HL-60 (cell line): ENCODE measurements around the gene ACOXL.

Source experiments
- DNase-seq, 2 experiments: peaks; one replicate each; pipeline ENCODE4 v3.0.0-alpha.2; 2010 to 2020; ENCODE audit warnings: low read depth in 1 of 2, low spot score in 1 of 2
- H3K27ac ChIP-seq: fragments of 250-450 bp; sonication (Bioruptor Pico); replicated peaks from 2 replicates; pipeline ENCODE4 v1.5.1; 2020; ENCODE audit warnings: mild to moderate bottlenecking, moderate library complexity
- H3K27me3 ChIP-seq: fragments of 250-450 bp; sonication (Bioruptor Pico); 2 replicates; pipeline ENCODE4 v1.5.1; 2021; ENCODE audit warnings: mild to moderate bottlenecking, moderate library complexity; ENCODE audit not compliant: insufficient read depth, poor library complexity, severe bottlenecking
- H3K4me3 ChIP-seq: replicated peaks from 2 replicates; pipeline ENCODE4 v1.5.1; 2011; ENCODE audit warnings: mild to moderate bottlenecking, control low read depth, low read length; ENCODE audit not compliant: insufficient read depth
- CTCF ChIP-seq: IDR thresholded peaks from one replicate; pipeline ENCODE4 v1.5.1; 2011; ENCODE audit warnings: low read length, control low read depth, inconsistent platforms; ENCODE audit not compliant: insufficient read depth
- GABPA ChIP-seq: IDR thresholded peaks from 2 replicates; pipeline ENCODE4 v1.6.1; 2012; ENCODE audit warnings: low read depth
- POLR2AphosphoS5 ChIP-seq: IDR thresholded peaks from 2 replicates; pipeline ENCODE4 v1.6.1; 2012; ENCODE audit warnings: low read depth
- REST ChIP-seq: IDR thresholded peaks from 2 replicates; pipeline ENCODE4 v1.6.1; 2012; ENCODE audit warnings: low read depth; ENCODE audit not compliant: insufficient replicate concordance
- SPI1 ChIP-seq: IDR thresholded peaks from 2 replicates; pipeline ENCODE4 v1.6.1; 2012; ENCODE audit warnings: low read depth, mild to moderate bottlenecking, borderline replicate concordance

Gene ACOXL

GRCh38 chr2:110796716-110797301 is 64.4 kb downstream of the ACOXL start:
- no peaks in the 10 kb centered on the region for H3K27me3 ChIP-seq

GRCh38 chr2:110799376-110799775 is 67.0 kb downstream of the ACOXL start:
- no peak overlapping the region for H3K4me3 ChIP-seq
- no peak for DNase-seq
- peaks cover 5% of the 10 kb centered on the region for H3K27me3 ChIP-seq
- no peak overlapping the region for H3K27ac ChIP-seq
- TF ChIP-seq REST (no peak), SPI1 (no peak), GABPA (no peak), POLR2AphosphoS5 (no peak), CTCF (no peak)

More at GRCh38 chr2:110796716-110797301, 64.4 kb downstream of the ACOXL start:
- no peak overlapping the region for H3K4me3 ChIP-seq
- H3K27ac ChIP-seq = no peak overlapping the region
- no peak for DNase-seq
- TF ChIP-seq CTCF = no peak
- TF ChIP-seq SPI1 = no peak

- no peak for DNase-seq
- peaks cover 5% of the 10 kb centered on the region for H3K27me3 ChIP-seq
Measured at GRCh38 chr2:110800611-110801402, 68.4 kb downstream of the ACOXL start.

More at GRCh38 chr2:110800611-110801402, 68.4 kb downstream of the ACOXL start:
- Histone ChIP-seq H3K4me3 (no peak overlapping the region), H3K27ac (no peak overlapping the region)
- TF ChIP-seq CTCF = no peak
- TF ChIP-seq GABPA = no peak
- TF ChIP-seq SPI1 = no peak
- TF ChIP-seq REST = no peak
- TF ChIP-seq POLR2AphosphoS5 = no peak
